GM19463 (cell line): Measurements from ENCODE around the gene CMC1.
"Not testable (repeated sequence)": the region's sequence is repeated elsewhere in the genome, so short reads cannot be mapped to it uniquely, and the experiment has no call there.

Source experiments
- ATAC-seq: cut with Tn5 transposase; IDR thresholded peaks from one replicate; pipeline ENCODE4 v1.9.1; 2021; ENCODE audit warnings: mild to moderate bottlenecking, moderate library complexity; ENCODE audit not compliant: unreplicated experiment

Gene CMC1

GRCh38 chr3:28243424-28244106, 2.1 kb downstream of the CMC1 start:
- no peak for ATAC-seq

DNA sequence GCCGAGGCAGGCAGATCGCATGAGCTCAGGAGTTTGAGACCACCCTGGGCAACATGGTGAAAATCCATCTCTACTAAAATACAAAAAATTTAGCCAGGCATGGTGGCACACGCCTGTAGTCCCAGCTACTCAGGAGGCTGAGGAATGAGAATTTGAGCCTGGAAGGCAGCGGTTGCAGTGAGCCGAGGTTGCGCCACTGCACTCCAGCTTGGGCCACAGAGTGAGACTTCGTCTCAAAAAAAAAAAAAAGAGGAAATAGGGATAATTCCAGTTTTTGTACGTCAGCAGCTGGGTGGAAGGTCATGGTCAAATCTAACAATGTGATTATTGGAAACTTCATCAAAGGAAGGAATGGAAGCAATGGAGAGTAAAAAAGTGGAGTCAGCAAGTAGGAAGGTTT, 3.1 kb downstream of the CMC1 start:
- ATAC-seq, result no peak

DNA sequence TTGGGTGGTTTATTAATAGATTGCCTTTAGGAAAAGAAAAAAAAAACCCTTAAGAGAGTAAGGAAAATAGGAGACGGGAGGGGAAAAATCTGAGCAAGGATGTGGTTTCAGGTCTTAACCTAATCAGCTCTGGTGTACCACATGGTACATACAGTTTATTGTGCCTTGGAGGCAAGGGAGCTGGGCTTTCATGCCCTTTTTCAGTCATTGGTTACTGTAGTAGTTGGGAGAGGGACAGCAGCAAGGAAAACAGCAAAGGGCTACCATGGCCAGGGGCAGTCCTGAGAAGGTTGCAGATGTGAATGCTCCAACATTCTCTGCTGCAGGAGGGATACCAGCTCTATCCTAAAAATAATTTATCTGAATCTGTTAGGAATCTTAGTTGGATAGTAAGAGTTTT, 5.9 kb downstream of the CMC1 start:
- ATAC-seq, result no peak

GRCh38 chr3:28250999-28251398, 9.6 kb downstream of the CMC1 start:
- no peak for ATAC-seq

DNA sequence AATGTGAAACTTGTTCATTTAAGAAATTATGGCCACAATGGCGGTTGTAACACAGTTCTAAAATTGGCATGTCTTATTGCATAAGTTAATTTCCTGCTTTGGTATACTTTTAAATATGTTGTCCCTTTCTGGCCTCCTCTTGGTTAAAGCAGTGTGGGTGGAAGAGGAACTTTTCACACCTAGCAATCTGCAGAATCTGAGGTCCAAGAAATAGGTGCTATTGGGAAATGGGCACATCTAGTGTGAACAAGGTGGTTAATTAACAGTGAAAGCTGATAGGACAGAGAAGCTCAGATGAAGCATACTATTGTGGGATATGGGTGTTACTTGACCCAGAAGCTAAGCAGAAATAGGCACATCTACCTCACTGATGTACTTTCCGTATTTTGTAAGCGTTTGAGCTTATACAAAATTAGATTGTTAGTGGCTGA, 10.6 kb downstream of the CMC1 start:
- ATAC-seq, result no peak

GRCh38 chr3:28253040-28253715, 11.8 kb downstream of the CMC1 start:
- no peak for ATAC-seq

DNA sequence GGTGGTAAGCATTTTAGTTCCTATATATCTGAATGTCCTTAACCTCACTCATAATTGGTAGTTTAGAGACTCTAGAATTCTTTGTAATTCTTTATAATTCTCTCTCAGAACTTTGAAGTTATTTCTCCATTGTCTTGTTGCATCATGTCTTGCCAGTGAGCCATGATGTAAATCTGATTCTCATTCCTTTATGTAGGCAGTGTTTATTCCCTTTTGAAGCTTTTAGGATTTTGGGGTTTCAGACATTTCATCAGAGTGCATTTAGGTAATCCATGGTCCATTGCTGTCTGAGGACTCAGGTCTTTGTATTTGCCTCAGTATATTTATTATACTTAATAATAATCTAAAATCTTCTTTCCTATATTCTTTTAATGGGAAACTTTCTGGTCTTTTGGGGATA, 20.6 kb downstream of the CMC1 start:
- no peak for ATAC-seq

DNA sequence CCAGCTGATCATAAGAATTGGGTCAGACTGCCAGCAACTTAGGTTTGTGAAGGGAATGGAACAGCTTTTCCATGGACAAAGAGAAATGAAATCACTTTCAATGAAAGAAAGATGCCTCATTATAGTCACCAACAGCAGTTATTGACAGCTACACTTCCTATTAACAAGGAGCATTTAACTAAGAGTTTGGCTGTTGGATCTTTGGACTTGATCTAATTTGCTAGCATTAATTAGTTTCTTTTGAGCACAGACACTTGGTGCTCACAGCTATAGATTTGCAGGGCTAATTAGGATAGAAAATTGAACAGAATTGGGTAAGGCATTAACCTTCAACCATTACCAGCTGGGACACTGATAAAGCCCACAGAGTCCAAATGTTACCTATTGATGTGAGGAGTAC, 24.2 kb downstream of the CMC1 start:
- ATAC-seq, result no peak

DNA sequence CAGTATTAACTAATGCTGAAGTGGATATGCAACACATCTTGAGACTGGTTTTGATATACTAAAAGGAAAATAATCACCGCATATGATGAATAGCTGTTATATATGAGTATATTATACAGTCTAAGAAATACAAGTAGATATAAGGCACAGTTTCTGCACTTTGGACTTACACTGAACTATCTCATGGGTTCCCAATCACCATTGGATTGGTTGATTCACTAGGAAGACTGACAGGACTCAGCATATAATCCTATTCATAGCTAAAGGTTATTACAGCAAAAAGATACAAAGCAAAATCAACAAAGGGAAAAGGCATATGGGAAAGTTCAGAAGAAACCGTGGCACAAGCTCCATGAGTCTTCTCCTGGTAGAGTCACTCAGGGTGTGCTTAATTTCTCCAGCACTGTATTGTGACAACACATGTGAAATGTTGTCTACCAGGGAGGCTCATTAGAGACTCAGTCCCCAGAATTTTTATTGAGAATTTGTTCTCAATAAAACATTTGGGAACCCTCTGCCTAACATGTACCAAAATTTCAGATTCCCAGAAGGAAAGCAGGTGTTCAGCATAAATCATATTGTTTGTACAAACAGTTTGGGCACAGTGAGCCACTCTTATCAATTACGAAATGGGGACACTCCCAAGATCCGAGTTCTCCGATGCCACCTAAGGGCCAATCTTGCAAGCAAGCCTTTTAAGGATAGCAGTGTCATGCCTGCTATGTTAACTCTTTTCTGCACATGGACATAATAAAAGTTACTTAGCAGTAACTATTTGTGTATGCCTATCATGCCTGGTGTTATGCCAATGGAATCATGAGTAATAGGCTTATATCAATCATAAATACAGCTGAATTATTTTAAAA, 26.8 kb downstream of the CMC1 start:
- ATAC-seq, result no peak

GRCh38 chr3:28268989-28269388, 27.6 kb downstream of the CMC1 start:
- no peak for ATAC-seq

DNA sequence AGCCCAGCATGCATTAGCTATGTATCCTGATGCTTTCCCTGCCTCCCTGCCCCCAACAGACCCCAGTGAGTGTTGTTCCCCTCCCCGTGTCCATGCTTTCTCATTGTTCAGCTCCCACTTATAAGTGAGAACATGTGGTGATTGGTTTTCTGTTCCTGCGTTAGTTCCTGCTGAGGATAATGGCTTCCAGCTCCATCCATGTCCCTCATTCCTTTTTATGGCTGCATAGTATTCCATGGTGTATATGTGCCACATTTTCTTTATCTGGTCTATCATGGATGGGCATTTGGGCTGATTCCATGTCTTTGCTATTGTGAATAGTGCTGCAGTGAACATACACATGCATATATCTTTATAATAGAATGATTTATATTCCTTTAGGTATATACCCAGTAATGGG, 28.5 kb downstream of the CMC1 start:
- not testable (repeated sequence) for ATAC-seq

- ATAC-seq, result no peak
Observed at GRCh38 chr3:28273837-28274236, 32.4 kb downstream of the CMC1 start.

DNA sequence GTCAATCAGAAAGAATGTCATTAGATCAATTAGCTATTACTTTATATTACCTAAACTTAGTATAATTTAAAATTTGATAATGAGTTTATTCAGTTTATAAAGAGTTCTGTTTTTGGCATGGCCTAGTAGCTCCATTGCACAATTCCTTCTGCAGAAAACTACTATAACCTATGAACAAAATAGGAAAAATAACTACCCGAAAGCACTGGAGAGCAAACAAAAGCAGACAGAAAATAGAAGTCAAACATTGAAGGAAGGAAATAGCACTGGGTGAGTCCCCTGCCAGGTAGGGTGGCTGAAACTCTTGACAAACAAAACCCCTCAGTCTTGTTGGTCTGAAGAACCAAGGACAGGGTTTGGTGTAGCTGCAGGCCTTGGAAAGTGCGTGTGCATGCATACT, 37.5 kb downstream of the CMC1 start:
- no peak for ATAC-seq

GRCh38 chr3:28279770-28280169, 38.4 kb downstream of the CMC1 start:
- no peak for ATAC-seq

GRCh38 chr3:28280781-28281180, 39.4 kb downstream of the CMC1 start:
- no peak for ATAC-seq

DNA sequence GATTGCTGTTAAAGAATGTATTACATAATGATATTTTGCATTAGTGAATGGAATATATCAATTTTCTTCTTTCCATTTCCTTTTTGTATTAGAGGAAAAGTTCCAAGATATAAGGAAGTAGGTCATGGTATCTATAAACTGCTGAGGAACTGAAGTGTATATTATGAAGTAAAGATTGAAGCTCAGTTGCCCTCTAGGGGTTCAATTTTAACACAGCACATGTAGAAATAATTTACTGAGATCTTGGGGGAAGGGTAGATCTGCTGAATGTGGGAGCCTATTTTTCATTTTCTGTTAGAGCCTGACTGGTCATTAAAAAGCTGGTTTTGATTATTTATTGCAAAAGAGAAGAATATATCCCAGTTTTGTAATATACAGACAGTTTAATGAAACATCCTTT, 45.2 kb downstream of the CMC1 start:
- peak; percentile 91 for ATAC-seq

DNA sequence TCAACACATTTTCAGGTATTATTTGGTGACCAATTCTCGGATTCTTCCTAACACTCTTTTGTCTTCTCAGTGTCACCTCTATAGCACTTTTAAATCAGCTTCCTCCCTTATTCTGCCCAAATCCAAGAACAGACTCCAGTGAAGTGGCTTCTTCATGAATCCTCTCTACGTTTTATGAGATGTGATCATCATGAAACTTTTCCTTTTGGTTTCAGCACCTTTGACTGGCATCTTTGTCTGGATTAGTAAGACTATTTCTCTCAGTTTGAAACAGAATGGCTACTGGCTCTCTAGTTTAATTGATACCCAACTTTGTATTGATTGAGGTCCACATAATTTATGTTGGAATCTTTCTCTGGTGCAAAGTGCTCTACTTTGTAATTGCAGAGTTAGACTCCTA, 45.6 kb downstream of the CMC1 start:
- no peak for ATAC-seq

GRCh38 chr3:28290863-28291300, 49.5 kb downstream of the CMC1 start:
- ATAC-seq, result no peak

GRCh38 chr3:28291577-28291976, 50.2 kb downstream of the CMC1 start:
- ATAC-seq, result no peak

GRCh38 chr3:28292622-28293021, 51.2 kb downstream of the CMC1 start:
- no peak for ATAC-seq

- no peak for ATAC-seq
Observed at GRCh38 chr3:28294667-28295413, 53.4 kb downstream of the CMC1 start.
